ENCODE results near the gene SH2D1B.
A peak's percentile ranks its signal among the peaks of the same experiment; 100 is the strongest.

SH2D1B gene

GRCh38 chr1:162383516-162383915, 28.4 kb downstream of the SH2D1B start:
- FAIRE-seq (no peak), DNase-seq (ENCODE audit: low spot score) (no peak)

GRCh38 chr1:162383091-162383490, 28.8 kb downstream of the SH2D1B start:
- FAIRE-seq = no peak
- DNase-seq (ENCODE audit: low spot score) = no peak

GRCh38 chr1:162381941-162382750, 29.8 kb downstream of the SH2D1B start:
- FAIRE-seq = no peak
- no peak for DNase-seq (ENCODE audit: low spot score)

GRCh38 chr1:162381383-162381782, 30.6 kb downstream of the SH2D1B start, which contains the start of gene C1orf226:
Gene C1orf226, plus strand, starts transcription at chr1:162381728. Its CDS starts 174 bp downstream, at chr1:162381902.
- FAIRE-seq = no peak
- no peak for DNase-seq (ENCODE audit: low spot score)

DNA sequence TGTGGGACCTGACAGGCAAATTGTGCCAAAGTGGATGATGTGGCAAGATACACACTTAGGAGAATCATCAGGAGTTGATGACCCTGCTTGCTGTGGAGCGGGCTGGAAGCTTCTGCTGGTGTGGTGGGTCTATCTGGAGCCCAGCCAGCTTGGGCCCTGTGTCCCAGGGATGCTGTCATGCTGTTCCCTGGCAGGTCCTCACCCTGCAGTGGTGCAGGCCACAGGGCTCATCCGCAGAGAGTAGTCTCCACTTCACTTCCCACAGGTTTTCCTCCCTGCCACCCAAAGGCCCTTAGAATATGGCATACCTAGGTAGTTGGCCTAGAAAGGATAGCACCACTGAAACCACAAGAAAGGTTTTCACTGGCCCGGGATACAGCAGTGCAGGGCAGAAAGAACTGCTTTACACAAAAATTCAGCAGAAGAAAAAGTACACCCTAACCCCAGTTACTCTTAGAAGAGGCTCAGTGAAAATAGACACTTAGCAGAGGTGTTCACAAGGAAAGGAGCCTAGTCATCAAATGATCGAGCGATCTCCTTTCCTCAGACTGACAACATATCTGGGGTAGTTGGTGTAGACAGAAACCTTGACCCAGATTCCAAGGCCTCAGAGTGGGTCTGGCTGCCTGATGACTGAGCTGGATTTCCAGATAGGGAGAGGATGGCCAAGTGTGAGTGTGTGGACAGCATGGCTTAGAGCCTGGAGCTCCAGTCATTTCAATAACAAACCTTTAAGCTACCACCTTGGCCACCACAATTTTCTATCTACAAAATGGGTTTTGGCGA, 31.7 kb downstream of the SH2D1B start:
- no peak for DNase-seq (ENCODE audit: low spot score)
- FAIRE-seq = no peak

DNA sequence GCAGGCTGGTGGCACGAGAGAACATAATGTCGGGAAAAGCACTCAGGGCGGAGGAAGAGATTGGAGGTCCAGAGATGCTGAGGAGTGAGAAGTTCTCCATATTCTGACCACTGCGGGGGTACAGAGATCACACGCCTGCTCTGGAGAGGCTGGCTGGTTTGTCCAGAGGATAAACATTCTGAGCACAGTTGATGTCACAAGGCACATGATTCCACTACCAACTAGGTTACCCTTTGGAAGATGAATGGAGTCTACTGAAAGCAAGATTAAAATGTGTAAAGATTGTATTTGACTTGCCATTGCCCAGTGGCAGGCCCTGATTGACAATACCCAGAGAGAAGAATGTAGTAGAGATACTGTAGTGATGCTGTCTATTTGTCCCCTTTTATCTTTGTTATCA, 35.2 kb downstream of the SH2D1B start, which contains the start of gene SPATA46:
Gene SPATA46 (minus strand): TSS at position 164 of the 400 bp plus-strand sequence. CDS start 64 bp downstream, at position 100.
- FAIRE-seq (no peak), DNase-seq (ENCODE audit: low spot score) (no peak)

- FAIRE-seq (no peak), DNase-seq (ENCODE audit: low spot score) (no peak)
Observed at GRCh38 chr1:162375463-162375862, 36.5 kb downstream of the SH2D1B start.

- FAIRE-seq = no peak
- no peak for DNase-seq (ENCODE audit: low spot score)
Observed at GRCh38 chr1:162374406-162374805, 37.5 kb downstream of the SH2D1B start.

GRCh38 chr1:162373541-162374260, 38.2 kb downstream of the SH2D1B start:
- FAIRE-seq (no peak), DNase-seq (ENCODE audit: low spot score) (peak; percentile 71)

GRCh38 chr1:162373072-162373427, 38.9 kb downstream of the SH2D1B start:
- DNase-seq (ENCODE audit: low spot score) = no peak
- no peak for FAIRE-seq

- no peak for FAIRE-seq
- DNase-seq (ENCODE audit: low spot score) = no peak
Observed at GRCh38 chr1:162372159-162373071, 39.5 kb downstream of the SH2D1B start.

DNA sequence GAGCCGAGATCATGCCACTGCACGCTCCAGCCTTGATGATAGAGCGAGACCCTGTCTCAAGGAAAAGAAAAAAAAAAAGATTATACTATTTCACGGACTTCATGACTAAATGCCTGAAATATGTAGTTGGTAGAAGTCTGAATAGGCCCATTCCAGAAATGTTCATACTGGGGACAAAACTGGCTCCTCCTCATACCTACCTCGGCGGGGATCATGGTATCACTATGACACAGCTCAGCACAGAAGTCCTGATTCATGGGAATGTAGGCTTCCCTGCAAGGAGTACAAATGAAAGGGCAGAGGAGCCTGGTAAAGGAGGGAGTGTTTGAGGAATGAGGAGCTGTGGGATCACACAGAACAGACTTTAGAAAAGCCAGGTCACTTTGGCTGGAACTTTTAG, 40.3 kb downstream of the SH2D1B start:
- FAIRE-seq (no peak), DNase-seq (ENCODE audit: low spot score) (peak; percentile 42)

DNA sequence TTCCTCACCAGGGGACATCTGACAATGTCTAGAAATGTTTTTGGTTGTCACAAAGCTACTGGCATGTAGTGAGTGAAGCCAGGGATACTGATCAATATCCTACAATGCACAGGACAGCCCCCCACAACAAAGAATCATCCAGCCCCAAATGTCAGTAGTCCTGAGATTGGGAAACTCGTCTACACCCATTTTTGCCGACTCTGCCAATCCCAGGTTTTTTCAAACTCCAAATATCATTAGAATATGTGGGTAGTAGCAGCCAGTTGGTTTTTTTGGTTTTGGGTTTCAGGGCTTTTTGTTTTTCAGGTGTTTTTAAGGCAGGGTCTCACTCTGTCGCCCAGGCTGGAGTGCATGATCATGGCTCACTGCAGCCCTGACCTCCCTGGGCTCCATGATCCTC, 41.2 kb downstream of the SH2D1B start:
- FAIRE-seq (no peak), DNase-seq (ENCODE audit: low spot score) (no peak)

DNA sequence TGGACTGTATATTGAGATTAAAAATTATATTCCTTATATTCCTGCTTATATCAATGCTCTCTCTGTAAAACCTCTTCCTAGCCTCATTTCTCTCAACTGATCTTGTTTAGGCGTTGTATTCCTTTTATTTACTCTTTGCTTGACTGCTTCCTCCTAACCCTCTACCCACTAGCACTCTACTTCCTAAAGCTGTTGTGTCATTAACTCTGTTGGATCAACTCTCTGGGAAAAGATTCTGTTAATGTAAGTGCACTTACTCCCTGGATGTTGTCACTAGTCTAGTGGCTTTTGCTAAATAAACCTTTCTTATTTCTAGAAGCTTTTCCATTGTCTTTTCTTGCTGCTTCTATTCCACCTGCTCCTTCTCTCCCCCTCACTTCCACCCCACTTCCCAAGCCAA, 41.8 kb downstream of the SH2D1B start:
- DNase-seq (ENCODE audit: low spot score) (no peak), FAIRE-seq (no peak)

DNA sequence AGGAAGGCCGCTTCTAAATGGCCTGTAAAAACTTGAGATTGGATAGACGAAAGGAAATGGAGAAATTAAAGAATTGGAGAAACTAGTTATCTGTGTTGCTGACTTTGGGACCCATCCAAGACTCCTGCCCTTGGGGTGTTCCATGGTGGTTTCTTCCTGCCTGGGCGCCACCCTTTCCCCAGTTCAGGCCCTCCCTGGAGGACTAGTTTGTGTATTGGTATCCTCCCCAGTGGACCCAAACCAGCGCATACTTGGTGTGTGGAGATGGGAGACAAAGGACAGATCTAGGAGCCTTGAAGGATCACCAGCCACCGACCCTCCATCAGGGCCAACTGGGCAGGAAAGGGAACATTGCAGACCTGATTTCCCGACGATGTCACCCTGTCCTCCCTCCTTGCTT, 42.4 kb downstream of the SH2D1B start:
- DNase-seq (ENCODE audit: low spot score) (no peak), FAIRE-seq (no peak)

DNA sequence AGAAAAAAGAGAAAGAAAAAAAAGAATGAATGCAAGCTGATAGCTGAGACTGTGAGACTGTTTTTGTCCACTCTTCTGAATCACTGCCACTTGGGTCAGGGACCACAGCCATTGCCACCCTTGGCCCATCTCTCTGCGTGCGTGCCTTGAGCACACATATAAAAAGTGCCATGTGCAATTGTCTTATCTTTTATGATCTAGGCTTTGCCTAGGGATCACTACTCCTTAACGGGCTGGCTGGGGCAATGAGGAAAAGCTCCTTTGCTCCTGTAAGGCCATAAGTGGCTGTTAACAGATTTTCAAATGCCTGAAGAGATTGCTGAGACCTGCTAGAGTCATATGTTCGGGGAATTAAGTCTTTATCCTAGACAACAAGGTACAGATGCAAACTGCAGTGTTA, 43.5 kb downstream of the SH2D1B start:
- FAIRE-seq = no peak
- DNase-seq (ENCODE audit: low spot score) = no peak

- DNase-seq (ENCODE audit: low spot score) = no peak
- FAIRE-seq = no peak
Observed at GRCh38 chr1:162367772-162368171, 44.2 kb downstream of the SH2D1B start.

- no peak for DNase-seq (ENCODE audit: low spot score)
- FAIRE-seq = no peak
Observed at GRCh38 chr1:162367073-162367472, 44.9 kb downstream of the SH2D1B start.

DNA sequence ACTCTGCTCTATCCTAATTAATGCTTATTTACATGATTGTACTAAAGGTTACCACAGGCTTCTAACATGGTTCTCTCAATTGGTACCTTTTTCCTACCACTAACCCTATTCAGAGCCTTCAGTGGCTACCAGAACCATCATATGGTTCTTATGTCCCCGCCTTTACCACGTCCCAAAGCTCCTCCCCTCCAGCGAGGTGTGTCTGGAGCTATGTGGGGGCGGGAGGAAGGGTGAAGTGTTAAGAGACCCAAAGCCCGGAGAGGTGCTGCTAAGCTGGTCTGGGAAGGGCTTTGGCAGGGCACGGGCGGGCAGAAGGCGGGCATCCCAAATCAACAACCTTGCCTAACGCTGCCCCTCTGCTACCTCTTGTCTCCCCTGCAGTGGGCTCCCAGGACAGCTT, 45.3 kb downstream of the SH2D1B start:
- FAIRE-seq = no peak
- no peak for DNase-seq (ENCODE audit: low spot score)

- DNase-seq (ENCODE audit: low spot score) (no peak), FAIRE-seq (no peak)
Observed at GRCh38 chr1:162366149-162366548, 45.8 kb downstream of the SH2D1B start.
